WI38 (cell line): ENCODE results near the gene ZNF322.

Source experiments
- H3K4me3 ChIP-seq: 2 replicates; pipeline ENCODE4 v1.5.1; 2011; ENCODE audit warnings: low read depth, mild to moderate bottlenecking, control low read depth, low read length
- TF ChIP-seq, protein P1 (sequence below): IDR thresholded peaks from 2 replicates; pipeline ENCODE4 v1.5.1; 2012; ENCODE audit warnings: low read depth, mild to moderate bottlenecking, control low read depth, low read length

The ZNF322 gene

DNA sequence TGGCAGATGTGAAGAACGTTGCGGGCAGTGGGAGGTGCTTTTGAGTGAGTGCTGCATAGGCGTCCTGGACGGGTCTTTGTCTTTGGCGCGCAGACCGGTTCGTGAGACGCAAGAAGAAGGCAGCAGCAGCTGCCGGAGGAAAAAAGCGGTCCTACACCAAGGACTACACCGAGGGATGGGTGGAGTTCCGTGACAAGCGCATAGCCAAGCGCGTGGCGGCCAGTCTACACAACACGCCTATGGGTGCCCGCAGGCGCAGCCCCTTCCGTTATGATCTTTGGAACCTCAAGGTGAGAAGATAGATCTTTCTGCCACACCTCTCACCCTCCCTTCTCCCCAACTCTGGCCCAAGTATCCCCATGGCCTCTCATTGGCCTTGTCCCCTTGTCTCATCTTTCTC, 61.7 kb downstream of the ZNF322 start:
- TF ChIP-seq, protein P1, sequence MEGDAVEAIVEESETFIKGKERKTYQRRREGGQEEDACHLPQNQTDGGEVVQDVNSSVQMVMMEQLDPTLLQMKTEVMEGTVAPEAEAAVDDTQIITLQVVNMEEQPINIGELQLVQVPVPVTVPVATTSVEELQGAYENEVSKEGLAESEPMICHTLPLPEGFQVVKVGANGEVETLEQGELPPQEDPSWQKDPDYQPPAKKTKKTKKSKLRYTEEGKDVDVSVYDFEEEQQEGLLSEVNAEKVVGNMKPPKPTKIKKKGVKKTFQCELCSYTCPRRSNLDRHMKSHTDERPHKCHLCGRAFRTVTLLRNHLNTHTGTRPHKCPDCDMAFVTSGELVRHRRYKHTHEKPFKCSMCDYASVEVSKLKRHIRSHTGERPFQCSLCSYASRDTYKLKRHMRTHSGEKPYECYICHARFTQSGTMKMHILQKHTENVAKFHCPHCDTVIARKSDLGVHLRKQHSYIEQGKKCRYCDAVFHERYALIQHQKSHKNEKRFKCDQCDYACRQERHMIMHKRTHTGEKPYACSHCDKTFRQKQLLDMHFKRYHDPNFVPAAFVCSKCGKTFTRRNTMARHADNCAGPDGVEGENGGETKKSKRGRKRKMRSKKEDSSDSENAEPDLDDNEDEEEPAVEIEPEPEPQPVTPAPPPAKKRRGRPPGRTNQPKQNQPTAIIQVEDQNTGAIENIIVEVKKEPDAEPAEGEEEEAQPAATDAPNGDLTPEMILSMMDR: no peak
- peak overlapping the region; percentile 81 for H3K4me3 ChIP-seq

DNA sequence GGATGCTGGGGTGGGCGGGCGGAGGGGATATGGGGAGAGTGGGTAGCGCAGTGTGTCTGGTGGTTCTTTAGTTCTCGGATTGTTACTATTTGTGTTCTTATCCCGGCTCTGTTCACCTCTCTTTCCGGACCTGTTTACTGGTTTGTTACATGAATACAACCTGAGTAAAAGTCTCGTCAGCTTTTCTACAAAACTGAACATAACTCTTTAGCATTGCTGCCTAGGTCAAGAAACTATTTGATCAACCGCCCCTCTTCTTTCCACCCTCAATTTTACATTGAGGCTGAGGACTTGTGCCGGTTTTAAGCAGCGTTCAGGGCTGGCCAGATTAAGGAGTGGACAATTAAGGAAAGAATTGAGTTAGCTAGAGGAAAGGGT, 62.2 kb downstream of the ZNF322 start:
- TF ChIP-seq, protein P1: no peak

DNA sequence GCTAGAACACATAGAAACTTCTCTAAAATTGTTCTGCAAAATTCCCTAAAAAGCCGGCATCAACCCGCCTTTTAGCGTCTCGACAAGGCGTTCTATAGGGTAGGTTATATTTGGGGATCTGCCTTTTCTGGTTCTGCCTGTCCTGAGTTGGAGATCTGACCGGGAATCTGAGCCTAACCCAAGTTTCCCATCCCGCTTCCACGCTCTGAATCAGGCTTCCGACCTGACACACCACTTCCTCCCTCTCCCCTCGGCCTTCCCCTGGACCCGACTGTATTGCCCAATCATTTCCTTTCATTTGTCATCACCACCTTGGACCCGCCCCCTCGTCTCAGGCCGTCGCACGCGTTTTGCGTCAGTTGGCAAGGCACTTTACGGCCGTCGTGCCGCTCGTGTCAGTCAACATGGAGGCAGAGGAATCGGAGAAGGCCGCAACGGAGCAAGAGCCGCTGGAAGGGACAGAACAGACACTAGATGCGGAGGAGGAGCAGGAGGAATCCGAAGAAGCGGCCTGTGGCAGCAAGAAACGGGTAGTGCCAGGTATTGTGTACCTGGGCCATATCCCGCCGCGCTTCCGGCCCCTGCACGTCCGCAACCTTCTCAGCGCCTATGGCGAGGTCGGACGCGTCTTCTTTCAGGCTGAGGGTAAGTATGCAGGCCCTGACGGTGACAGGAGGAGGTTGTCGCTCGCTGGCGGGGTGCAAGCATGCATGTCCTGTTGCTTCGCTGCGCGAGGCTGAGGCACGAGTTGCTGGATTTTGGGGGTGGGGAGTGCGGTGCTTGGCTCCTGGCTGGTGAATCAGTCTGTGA, 62.8 kb downstream of the ZNF322 start, which contains the start of gene ABT1:
Gene ABT1, plus strand, starts transcription at position 375 of the 810 bp plus-strand sequence. Its CDS starts 30 bp downstream, at position 405.
- TF ChIP-seq, protein P1: no peak
- H3K4me3 ChIP-seq: peak within 1 kb of the TSS; percentile 81

More for the DNA sequence above, 62.2 kb downstream of the ZNF322 start:
- peak overlapping the region; percentile 81 for H3K4me3 ChIP-seq

DNA sequence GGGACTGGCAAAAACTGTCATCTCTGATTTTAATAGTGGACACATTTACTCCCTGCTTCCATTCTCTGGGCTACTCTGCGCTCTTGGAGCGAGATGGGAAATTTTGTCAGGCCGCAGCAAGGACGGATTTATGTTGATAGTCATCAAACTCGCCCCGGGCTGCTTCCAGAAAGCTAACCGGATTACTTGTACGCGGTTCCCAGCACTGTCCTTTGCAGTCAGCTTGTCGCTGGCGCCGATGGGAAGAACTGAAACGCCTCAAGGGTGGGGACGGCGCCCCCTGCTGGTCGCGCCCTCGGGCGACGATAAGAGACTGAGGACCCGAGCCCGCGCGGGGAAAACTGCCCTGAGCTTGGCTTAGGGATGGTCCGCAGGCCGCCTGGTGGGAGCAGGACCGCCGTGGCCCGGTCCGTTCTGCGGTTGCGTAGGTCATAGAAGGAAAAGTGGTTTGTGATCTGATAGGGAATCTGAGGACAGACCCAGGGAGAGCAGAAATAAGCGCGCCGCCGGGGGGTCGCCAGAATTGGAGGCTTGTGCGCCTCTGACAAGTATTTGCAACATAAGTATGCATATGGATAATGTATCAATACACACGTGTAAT, 63.8 kb downstream of the ZNF322 start:
- H3K4me3 ChIP-seq: peak overlapping the region; percentile 81
- TF ChIP-seq, protein P1: peak; percentile 89

DNA sequence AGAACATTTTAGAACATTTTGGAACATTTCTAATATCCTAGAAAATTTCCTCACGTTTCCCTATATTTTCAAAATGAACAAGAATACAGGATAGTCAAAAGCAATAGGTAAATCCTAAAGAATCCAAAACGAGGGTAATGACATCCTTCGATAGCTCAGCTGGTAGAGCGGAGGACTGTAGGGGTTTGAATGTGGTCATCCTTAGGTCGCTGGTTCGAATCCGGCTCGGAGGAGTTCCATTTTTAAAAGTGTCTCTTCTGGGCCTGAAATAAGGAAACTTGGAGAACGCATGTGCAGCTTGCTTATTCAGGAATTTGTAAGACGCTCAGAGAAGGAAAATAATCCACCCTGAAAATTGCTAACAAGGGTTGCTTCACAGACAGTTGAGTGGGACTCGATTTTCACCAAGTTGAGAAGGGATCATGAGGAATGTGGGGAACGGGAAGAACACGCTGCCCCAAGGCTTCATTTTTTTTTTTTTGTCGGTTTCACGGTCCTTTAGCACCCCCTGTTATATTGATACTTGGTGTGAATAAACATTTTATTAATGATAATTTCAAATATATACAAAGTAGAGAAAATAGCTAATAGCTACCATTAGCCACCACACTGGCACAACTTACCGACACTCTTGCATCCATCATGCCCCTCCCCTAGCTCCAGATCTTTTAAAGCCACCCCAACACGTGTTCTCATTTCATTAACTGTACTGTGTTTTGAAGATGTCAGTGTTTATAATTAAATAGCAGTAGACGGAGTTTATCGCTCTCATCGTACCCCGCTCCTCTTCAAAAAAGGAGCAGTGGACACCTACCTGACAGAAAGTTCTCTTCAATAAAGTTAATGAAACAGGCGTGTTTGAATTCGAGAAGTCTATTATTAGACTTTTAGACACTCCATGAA, 64.6 kb downstream of the ZNF322 start:
- H3K4me3 ChIP-seq: peak overlapping the region; percentile 81
- TF ChIP-seq, protein P1: no peak

DNA sequence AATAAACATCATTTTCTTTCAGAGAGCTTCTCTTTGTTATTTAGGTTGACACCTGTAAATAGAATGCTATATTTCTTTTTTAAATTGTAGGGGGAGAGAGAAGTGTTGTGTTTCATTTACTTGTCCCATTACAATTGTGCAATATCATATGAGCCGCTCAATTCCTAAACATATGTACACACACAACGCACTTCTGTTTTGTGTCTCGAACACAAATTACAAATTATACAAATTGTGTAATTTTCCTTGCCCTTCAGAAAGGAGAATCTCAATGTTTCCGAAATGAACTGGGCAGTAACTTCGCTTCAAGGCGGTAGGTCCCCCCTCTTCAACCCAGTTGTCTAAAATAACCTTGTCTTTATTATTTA, 65.4 kb downstream of the ZNF322 start:
- TF ChIP-seq, protein P1: no peak
- H3K4me3 ChIP-seq: no peak overlapping the region
